NOMO-1 treated with dmso at 0.1 percent for 144 hours (cell line): Measurements from ENCODE around the gene FOSL2.
A peak's percentile ranks its signal among the peaks of the same experiment; 100 is the strongest.

ENCODE experiments used
- DNase-seq: peaks from one replicate; lab custom pipeline; 2025; ENCODE audit not compliant: unreplicated experiment; lab: John Stamatoyannopoulos, UW

Gene FOSL2

DNA sequence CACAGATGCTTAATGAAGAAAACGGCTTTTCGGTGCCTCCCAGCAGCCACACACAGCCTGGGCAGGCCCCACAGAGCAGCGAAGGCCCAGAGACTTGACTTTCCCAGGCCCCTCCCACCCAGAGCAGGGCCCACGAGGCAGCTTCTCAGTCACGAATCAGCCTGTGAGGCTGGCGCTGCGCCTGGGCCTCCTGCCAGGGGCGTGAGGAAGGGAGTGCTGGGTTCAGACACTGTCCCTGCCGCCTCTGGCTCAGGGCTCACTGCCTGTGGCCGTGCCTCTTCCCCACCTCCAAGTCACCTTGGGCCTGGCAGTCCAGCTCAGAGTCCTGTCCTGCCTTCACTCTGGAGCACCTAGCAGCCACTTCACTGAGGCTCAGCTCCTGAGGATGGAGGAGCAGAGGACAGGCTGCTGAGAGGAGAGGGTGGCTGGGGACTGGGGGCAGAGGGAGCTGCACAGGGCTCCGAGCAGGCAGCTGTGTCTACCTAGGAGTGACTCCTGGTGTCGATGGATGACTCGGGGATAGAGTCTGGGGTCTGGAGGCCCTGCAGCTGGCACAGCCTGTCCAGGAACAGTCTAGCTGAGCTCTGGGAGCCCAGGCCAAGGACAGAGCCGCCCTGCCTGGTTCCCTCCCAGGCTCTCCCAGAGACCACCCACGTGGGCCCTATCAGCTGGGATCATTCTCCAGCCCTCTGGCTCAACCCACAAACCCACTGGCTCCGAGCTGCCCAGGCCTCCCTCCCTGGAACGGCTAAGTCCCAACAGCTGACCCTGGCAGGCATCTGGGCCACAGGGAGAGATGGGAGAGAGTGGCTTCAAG is 36.4 kb upstream of the FOSL2 start:
- DNase-seq, result no peak

GRCh38 chr2:28357055-28357454 is 35.6 kb upstream of the FOSL2 start:
- DNase-seq, result no peak

GRCh38 chr2:28357948-28358667 is 34.5 kb upstream of the FOSL2 start:
- DNase-seq, result no peak

DNA sequence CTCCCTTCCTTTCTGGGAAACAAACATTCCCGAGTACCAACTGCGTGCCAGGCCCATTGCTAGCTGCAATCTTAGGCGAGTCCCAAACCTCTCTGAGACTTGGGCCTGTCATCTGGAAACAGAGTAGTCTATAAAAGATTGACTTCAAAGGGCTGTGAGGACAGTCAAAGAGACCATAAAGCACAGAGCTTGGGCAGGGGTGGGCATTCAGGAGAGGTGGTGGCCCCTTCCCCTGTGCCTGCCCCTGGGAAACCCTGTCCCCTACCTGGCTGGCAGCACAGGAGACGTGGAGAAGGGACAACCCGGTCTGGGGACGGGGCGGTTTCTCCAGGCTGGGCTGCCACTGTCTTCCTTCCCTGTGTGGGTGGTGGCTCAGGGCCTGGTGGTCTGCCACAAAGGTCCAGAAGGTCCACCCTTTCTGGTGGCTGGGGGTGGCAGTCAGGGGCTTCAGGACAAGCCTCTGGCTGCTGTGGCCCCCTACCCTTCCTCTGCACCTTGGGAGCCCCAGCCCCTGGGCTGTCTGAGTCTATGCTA is 33.9 kb upstream of the FOSL2 start:
- DNase-seq, result no peak

GRCh38 chr2:28359222-28360057 is 33.2 kb upstream of the FOSL2 start:
- DNase-seq, result peak; percentile 63

- DNase-seq, result peak; percentile 23
These were observed 32.5 kb upstream of the FOSL2 start for GRCh38 chr2:28360058-28360717.

GRCh38 chr2:28360718-28361293 is 31.9 kb upstream of the FOSL2 start:
- DNase-seq, result no peak

DNA sequence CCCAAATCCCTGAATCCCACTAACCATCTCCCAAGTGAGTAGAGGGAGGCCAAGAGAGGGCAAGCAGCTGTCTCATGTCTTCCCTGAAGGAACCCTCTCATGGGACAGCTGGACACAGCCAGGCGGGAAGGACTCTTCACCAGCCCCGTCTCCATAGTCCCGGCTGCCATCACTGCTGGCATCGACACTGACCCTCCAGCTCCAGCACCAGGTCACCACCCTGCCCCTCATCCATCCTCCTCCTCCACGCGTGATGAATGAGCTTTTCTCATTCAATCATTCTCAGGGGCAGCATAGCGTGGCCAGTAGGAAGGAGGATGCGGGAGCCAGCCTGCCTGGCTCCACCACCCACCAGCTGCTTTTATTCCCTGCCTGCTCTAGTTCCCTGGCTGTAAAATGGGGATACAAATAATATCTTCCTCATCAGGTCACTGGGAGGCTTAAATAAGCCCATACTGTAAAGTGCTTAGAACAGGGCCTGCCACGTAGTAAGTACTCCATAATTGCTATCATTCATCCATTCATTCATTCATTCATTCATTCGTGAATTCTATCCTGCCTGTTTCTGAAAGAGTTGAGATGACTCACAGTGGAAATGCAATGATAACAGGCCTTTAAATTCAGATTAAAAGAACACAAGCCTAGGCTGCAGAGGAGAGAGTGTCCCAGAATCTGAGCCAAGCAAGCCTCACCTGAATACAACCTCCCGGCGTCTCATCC is 30.5 kb upstream of the FOSL2 start:
- DNase-seq, result no peak

DNA sequence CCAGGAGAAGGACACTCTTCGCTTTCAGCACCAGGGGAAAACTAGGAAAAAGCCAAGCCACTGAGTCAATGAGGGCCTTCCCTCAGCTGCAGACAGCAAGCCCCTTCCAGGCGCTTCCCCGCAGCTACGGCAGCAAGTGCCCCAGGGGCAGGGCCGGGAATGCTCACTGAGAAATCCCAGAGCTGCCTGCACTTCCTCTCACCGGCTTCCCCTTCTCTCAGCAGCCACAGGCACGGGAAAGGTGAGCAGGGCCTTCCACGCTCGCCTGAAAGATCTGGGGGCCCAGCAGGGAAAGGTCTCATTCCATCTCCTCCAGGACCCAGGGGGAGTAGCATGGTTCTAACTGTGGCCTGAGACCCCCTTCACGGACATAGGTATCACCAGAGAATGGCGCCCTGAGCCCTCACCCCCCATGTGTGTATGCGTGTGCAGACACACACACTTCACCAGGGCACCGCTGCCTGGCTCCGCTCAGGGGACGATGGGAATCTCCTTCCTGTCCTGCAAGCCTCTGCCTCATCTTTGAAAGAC is 29.6 kb upstream of the FOSL2 start:
- no peak for DNase-seq

- DNase-seq, result no peak
These were observed 28.9 kb upstream of the FOSL2 start for GRCh38 chr2:28363686-28364280.

GRCh38 chr2:28364610-28365009 is 28.0 kb upstream of the FOSL2 start:
- no peak for DNase-seq

DNA sequence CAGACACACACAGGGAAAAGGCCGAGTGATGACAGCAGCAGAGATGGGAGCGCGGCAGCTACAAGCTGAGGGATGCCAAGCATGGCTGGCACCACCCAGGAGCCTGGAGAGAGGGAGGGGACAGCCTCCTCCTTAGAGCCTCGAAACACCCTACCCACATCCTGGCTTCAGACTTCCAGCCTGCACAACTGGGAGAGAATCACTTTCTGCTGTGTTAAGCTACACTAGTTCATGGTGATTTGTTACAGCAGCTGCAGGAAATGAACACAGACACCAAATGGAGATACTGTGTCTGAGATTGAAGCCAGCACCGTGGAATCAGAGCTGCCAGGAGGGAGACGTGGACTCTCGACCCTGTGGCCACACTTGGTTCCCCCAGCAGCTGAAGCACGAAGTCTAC is 27.5 kb upstream of the FOSL2 start:
- DNase-seq, result no peak

- DNase-seq, result no peak
These were observed 26.5 kb upstream of the FOSL2 start for GRCh38 chr2:28366149-28366495.

DNA sequence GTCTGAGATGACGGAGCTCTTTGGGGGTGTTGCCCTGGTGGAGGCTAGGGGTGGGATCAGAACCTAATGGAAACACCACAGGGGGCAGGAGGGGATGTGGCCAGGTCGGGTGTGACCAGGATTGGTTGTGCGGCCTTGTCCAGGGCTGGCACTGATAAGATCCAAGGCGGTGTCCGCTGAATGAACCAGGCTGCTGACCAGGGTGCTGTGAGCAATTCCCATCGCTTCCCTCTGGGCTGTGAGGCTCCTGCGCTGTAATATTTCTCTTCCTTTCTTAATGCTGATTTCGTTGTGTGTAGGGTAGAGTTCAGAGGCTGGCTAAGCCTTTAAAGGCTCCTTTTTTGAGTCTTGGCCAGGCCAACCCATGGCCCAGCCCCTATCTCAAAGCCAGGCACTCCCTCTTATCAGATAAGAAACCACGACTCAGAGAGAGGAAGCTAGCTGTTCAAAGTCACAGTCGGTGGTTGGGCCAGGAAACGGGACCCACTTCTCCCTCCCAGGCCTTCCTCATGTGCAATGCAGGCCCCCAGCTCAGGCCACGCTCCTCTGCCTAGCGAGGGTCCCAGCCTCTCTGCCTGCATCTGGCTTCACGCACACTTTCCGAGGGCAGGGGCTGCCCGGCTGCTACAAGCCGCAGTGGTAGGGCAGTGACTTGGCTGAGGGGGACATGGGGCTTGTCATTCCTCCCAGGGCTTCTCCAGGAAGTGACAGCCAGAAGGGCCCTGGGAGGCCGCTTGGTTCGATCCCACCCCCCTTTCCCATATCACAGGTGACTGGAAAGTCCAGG is 26.0 kb upstream of the FOSL2 start:
- DNase-seq, result peak; percentile 90

DNA sequence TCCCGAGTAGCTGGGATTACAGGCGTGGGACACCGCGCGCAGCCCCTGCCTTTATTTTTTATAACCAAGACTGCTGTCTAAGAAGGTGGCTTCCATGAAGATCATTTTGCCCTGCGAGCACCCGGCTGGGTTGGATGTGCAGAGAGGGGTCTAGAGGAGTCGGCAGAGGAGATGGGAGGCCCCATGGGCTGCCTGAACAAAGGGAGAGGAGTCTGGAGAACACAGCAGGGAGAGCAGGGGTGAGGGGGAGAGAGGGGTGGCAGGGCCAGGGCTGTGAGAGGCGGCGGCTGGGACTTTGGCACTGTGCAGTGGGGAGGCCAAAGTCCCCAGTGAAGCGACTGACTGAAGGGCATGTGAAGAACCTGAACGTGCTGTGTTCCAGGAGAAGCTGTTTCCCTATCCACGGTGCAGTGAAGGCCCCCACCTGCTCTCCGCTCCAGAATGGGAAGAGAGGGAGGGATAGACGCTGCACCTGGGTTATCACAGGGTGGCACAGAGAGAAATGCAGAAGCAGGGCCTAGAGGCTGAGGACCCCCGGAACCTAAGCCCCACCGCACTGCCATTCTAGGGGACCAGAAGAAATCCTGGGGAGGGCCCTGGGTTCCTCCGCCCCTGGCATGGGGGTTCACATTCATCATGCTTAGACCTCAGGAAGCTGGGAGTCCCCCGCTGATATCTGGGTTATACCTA is 24.8 kb upstream of the FOSL2 start:
- DNase-seq, result no peak

GRCh38 chr2:28368357-28368798 is 24.3 kb upstream of the FOSL2 start:
- no peak for DNase-seq

- no peak for DNase-seq
These were observed 23.3 kb upstream of the FOSL2 start for GRCh38 chr2:28369358-28369757.

- DNase-seq, result no peak
These were observed 22.3 kb upstream of the FOSL2 start for GRCh38 chr2:28370354-28370753.
